Measurements from ENCODE around the gene ADISSP. TPM values are rescaled to one million over a fixed set of nuclear protein-coding genes. Genes with fewer than 3 reads are reported as not detected.

The ADISSP gene
- total and polyA plus RNA-seq, 2 of the 8 experiments (the other 6 are each of a cell fraction or from before 2014, with no cell fraction given) = 111 to 141 TPM

DNA sequence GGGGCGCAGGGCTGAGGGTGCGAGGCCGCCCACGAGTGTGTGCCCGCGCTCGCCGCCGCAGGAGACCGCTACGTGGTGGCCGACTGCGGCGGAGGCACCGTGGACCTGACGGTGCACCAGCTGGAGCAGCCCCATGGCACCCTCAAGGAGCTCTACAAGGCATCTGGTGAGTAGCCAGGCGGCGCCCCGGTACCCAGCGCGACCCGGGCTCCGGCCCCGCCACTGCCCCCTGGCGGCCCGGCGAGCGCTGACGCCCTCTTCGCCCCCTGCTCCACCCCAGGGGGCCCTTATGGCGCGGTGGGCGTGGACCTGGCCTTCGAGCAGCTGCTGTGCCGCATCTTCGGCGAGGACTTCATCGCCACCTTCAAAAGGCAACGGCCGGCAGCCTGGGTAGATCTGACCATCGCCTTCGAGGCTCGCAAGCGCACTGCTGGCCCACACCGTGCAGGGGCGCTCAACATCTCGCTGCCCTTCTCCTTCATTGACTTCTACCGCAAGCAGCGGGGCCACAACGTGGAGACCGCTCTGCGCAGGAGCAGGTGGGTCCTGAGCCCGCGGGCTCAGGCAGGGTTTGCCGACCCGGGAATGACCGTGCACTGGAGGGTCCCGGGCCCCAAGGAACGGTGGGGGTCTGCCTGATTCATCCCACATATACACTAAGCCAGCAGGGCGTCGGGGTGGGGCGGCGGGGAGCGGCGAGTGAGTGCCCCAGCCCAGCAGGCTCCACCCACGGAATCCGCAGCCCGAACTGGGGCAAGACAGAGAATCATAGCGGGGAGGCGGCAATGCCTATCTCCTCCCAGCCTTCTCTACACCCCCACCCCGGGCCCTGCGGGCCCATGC lies 17.6 kb downstream of the ADISSP start (continued):
- TF ChIP-seq, protein P1, sequence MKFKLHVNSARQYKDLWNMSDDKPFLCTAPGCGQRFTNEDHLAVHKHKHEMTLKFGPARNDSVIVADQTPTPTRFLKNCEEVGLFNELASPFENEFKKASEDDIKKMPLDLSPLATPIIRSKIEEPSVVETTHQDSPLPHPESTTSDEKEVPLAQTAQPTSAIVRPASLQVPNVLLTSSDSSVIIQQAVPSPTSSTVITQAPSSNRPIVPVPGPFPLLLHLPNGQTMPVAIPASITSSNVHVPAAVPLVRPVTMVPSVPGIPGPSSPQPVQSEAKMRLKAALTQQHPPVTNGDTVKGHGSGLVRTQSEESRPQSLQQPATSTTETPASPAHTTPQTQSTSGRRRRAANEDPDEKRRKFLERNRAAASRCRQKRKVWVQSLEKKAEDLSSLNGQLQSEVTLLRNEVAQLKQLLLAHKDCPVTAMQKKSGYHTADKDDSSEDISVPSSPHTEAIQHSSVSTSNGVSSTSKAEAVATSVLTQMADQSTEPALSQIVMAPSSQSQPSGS (IDR thresholded peaks at IDR 0.05; ENCODE audit: low read length) = peak; percentile 66; the same call in 1 of the 2 replicates
- TF ChIP-seq POLR2A (IDR thresholded peaks at IDR 0.05; ENCODE audit: control extremely low read depth in 1 of 2, low read depth in 2 of 2, low read length in 2 of 2) = peak in 1 of 2 experiments; percentile 17; a peak in 1 of 3 replicates
- peak; percentile 31 for TF ChIP-seq ASH2L (IDR thresholded peaks at IDR 0.05; ENCODE audit: low read length)
- peak; percentile 69 for TF ChIP-seq CREB1 (IDR thresholded peaks at IDR 0.05)
- TF ChIP-seq SAP30 (IDR thresholded peaks at IDR 0.05; ENCODE audit: insufficient read depth, insufficient replicate concordance, low read length) = no peak
- TF ChIP-seq SIN3A (conservative IDR thresholded peaks at IDR 0.05 in 1 of 2, IDR thresholded peaks at IDR 0.05 in 1 of 2; ENCODE audit: low read depth in 1 of 2, low read length in 2 of 2) = 0 out of 4 replicates have a peak, but pooled peaks of 1 of the 2 experiments have one; percentile 63
- no peak for TF ChIP-seq SIRT6 (IDR thresholded peaks at IDR 0.05; ENCODE audit: low read length)
- TF ChIP-seq SP4 (IDR thresholded peaks at IDR 0.05; ENCODE audit: low read length) = peak; percentile 68; the same call in 1 of the 2 replicates
- TF ChIP-seq, protein P2, sequence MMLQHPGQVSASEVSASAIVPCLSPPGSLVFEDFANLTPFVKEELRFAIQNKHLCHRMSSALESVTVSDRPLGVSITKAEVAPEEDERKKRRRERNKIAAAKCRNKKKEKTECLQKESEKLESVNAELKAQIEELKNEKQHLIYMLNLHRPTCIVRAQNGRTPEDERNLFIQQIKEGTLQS (IDR thresholded peaks at IDR 0.05; ENCODE audit: insufficient read depth, low read depth, low read length) = no peak
- TF ChIP-seq CTBP2 (IDR thresholded peaks at IDR 0.05; ENCODE audit: borderline replicate concordance, insufficient read depth, insufficient read length, low read length) = no peak
- peak; percentile 49 for TF ChIP-seq TAF7 (optimal IDR thresholded peaks at IDR 0.05; ENCODE audit: borderline replicate concordance, low read depth, low read length)
- peak; percentile 63 for TF ChIP-seq TAF1 (IDR thresholded peaks at IDR 0.05; ENCODE audit: low read depth, low read length)
- TF ChIP-seq BACH1 (IDR thresholded peaks at IDR 0.05; ENCODE audit: low read length) = no peak
- TF ChIP-seq TCF12 (IDR thresholded peaks at IDR 0.05; ENCODE audit: low read depth, low read length) = 0 out of 2 replicates have a peak, but pooled peaks have one; percentile 2
- TF ChIP-seq, protein P3, sequence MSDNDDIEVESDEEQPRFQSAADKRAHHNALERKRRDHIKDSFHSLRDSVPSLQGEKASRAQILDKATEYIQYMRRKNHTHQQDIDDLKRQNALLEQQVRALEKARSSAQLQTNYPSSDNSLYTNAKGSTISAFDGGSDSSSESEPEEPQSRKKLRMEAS (IDR thresholded peaks at IDR 0.05) = peak; percentile 71; the same call in 1 of the 2 replicates
- peak; percentile 30; the same call in 1 of the 2 replicates for TF ChIP-seq RBBP5 (IDR thresholded peaks at IDR 0.05; ENCODE audit: borderline replicate concordance, low read depth, low read length)
- TF ChIP-seq CHD2 (IDR thresholded peaks at IDR 0.05; ENCODE audit: low read length) = no peak
- peak; percentile 52; the same call in 1 of the 2 replicates for TF ChIP-seq TBP (IDR thresholded peaks at IDR 0.05; ENCODE audit: low read depth, low read length)
- peak; percentile 54 to 72; a peak in 3 of 4 replicates for TF ChIP-seq RAD21 (IDR thresholded peaks at IDR 0.05 in 1 of 2, conservative IDR thresholded peaks at IDR 0.05 in 1 of 2; ENCODE audit: low read depth in 2 of 2, low read length in 2 of 2)
